ENCODE measurements around the gene CENPP.

DNA sequence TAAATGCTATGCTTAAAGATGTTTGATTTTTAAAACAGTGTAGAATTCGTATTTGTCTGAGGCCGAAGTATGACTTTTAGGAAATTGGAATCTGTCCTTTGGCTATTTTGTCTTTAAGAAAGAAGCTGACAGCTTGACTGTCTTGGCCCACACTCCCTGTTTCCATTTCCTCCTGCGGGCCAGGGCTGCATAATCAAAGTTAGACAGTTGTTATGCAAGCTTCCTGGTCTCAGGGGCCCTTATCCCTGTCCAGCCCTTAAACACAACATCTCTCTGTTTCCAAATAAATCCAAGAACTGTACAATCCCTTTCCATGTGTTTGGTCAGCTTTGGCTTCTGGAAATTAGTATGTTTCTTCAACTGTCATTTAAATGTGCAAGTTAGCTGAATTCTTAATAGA is 264.6 kb downstream of the CENPP start:
- TF ChIP-seq, protein P1, sequence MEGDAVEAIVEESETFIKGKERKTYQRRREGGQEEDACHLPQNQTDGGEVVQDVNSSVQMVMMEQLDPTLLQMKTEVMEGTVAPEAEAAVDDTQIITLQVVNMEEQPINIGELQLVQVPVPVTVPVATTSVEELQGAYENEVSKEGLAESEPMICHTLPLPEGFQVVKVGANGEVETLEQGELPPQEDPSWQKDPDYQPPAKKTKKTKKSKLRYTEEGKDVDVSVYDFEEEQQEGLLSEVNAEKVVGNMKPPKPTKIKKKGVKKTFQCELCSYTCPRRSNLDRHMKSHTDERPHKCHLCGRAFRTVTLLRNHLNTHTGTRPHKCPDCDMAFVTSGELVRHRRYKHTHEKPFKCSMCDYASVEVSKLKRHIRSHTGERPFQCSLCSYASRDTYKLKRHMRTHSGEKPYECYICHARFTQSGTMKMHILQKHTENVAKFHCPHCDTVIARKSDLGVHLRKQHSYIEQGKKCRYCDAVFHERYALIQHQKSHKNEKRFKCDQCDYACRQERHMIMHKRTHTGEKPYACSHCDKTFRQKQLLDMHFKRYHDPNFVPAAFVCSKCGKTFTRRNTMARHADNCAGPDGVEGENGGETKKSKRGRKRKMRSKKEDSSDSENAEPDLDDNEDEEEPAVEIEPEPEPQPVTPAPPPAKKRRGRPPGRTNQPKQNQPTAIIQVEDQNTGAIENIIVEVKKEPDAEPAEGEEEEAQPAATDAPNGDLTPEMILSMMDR (IDR thresholded peaks at IDR 0.05) = no peak
- TF ChIP-seq POLR2A (IDR thresholded peaks at IDR 0.05) = no peak
- peak; percentile 81 for TF ChIP-seq POLR2AphosphoS5 (IDR thresholded peaks at IDR 0.05)
- no peak for TF ChIP-seq EP300 (IDR thresholded peaks at IDR 0.05)

Data from gastroesophageal sphincter (tissue), 3 donors.